HCT116 (cell line): ENCODE data around the gene KIR2DL1. TPM values are rescaled to one million over a fixed set of nuclear protein-coding genes. Genes with fewer than 3 reads are reported as not detected.

Experiments used
- ATAC-seq: fragments of 200-7000 bp; cut with Tn5 transposase; 2 replicates; pipeline ENCODE4 v1.9.1; 2020; ENCODE audit warnings: mild to moderate bottlenecking, moderate library complexity
- BruUV-seq: library from RNA; stranded (reverse); fragments of 400-500 nt; replicated peaks from 2 replicates; lab custom pipeline; 2021; lab: Mats Ljungman, UMichigan
- CTCF ChIA-PET: fragments of 300-600 bp; sonication (Branson Sonifier 250); formaldehyde crosslinking; loops from one replicate; lab custom pipeline; 2021; ENCODE audit warnings: antibody characterized with exemption; lab: Charles Lee
- POLR2A ChIA-PET: fragments of 300-600, 350-600 bp; sonication (Branson Sonifier 250); formaldehyde crosslinking; loops from one replicate; lab custom pipeline; 2021; ENCODE audit warnings: antibody characterized with exemption; lab: Charles Lee
- RAD21 ChIA-PET, 2 experiments: fragments of 300-600 bp; sonication (Branson Sonifier 250); formaldehyde crosslinking; loops; one replicate each; lab custom pipeline; 2023; ENCODE audit warnings: low total read pairs in 2 of 2; ENCODE audit not compliant: uncharacterized antibody in 2 of 2, unreplicated experiment in 2 of 2, low non-redundant PET in 1 of 2; lab: Charles Lee
- DNase-seq: peaks from one replicate; pipeline ENCODE4 v3.0.0-alpha.2; 2010; ENCODE audit warnings: low read depth, low spot score
- H2AFZ ChIP-seq: fragments of 200-600 bp; shearing (Covaris generic), sonication (generic); 2 replicates; pipeline ENCODE4 v1.6.1; 2017; ENCODE audit warnings: low read depth, mixed run types, mixed read lengths, antibody characterized with exemption, low read length; ENCODE audit not compliant: poor library complexity, severe bottlenecking
- H3K27ac ChIP-seq: 2 replicates; pipeline ENCODE4 v1.5.1; 2012; ENCODE audit warnings: low read depth, low read length
- H3K27me3 ChIP-seq: fragments of 200-600 bp; sonication (generic); 2 replicates; pipeline ENCODE4 v1.6.1; 2016; ENCODE audit warnings: mixed run types, low read length, mixed read lengths; ENCODE audit not compliant: insufficient read depth
- H3K36me3 ChIP-seq, 2 experiments: fragments of 200-500 bp in 1 of 2; fragments of 200-600 bp in 1 of 2; sonication (Bioruptor generic) in 1 of 2; sonication (generic) in 1 of 2; 2 replicates each; pipeline versions ENCODE4 v1.5.1 to v1.6.1; 2014 to 2016; ENCODE audit warnings: low read length in 2 of 2, inconsistent platforms in 1 of 2, mixed read lengths in 1 of 2, mixed run types in 1 of 2; ENCODE audit not compliant: insufficient read depth in 2 of 2, control insufficient read depth in 1 of 2
- H3K4me1 ChIP-seq, 2 experiments: fragments of 200-600 bp in 1 of 2; sonication (generic) in 1 of 2; 2 replicates each; pipeline versions ENCODE4 v1.5.1 to v1.6.1; 2012 to 2017; ENCODE audit warnings: low read length in 2 of 2, inconsistent platforms in 1 of 2, mild to moderate bottlenecking in 1 of 2, mixed read lengths in 1 of 2, mixed run types in 1 of 2, moderate library complexity in 1 of 2; ENCODE audit not compliant: insufficient read depth in 2 of 2, control insufficient read depth in 1 of 2
- H3K4me2 ChIP-seq: fragments of 200-600 bp; sonication (generic); 2 replicates; pipeline ENCODE4 v1.6.1; 2017; ENCODE audit warnings: mixed run types, low read length, mixed read lengths
- H3K4me3 ChIP-seq, 2 experiments: fragments of 200-600 bp in 1 of 2; sonication (generic) in 1 of 2; replicated peaks in 1 of 2; 2 replicates each; pipeline ENCODE4 v1.5.1; 2011 to 2016; ENCODE audit warnings: low read length in 2 of 2, control low read depth in 1 of 2, low read depth in 1 of 2, mild to moderate bottlenecking in 1 of 2, mixed read lengths in 1 of 2, mixed run types in 1 of 2
- H3K79me2 ChIP-seq: fragments of 200-600 bp; sonication (generic); 2 replicates; pipeline ENCODE4 v1.6.1; 2017; ENCODE audit warnings: mild to moderate bottlenecking, mixed run types, low read length, moderate library complexity, mixed read lengths; ENCODE audit not compliant: insufficient read depth
- H3K9ac ChIP-seq: fragments of 200-600 bp; sonication (generic); 2 replicates; pipeline ENCODE4 v1.6.1; 2016; ENCODE audit warnings: low read length, mixed read lengths
- H3K9me2 ChIP-seq: fragments of 200-600 bp; sonication (generic), shearing (Covaris generic); 2 replicates; pipeline ENCODE4 v1.6.1; 2017; ENCODE audit warnings: mixed run types, mild to moderate bottlenecking, moderate library complexity; ENCODE audit not compliant: insufficient read depth
- H3K9me3 ChIP-seq, 2 experiments: fragments of 200-500 bp in 1 of 2; fragments of 200-600 bp in 1 of 2; sonication (Bioruptor generic) in 1 of 2; sonication (generic) in 1 of 2; 2 replicates each; pipeline ENCODE4 v1.6.1; 2014 to 2017; ENCODE audit warnings: low read length in 2 of 2, mixed read lengths in 2 of 2, inconsistent platforms in 1 of 2, low read depth in 1 of 2, mild to moderate bottlenecking in 1 of 2, mixed run types in 1 of 2, moderate library complexity in 1 of 2; ENCODE audit not compliant: control insufficient read depth in 1 of 2, insufficient read depth in 1 of 2
- H4K20me1 ChIP-seq: fragments of 200-600 bp; sonication (generic), shearing (Covaris generic); 2 replicates; pipeline ENCODE4 v1.6.1; 2017; ENCODE audit warnings: mixed run types, mild to moderate bottlenecking, moderate library complexity; ENCODE audit not compliant: insufficient read depth
- CBX3 ChIP-seq: IDR thresholded peaks from 2 replicates; pipeline ENCODE4 v1.6.1; 2012; ENCODE audit warnings: low read depth
- CEBPB ChIP-seq: IDR thresholded peaks from 2 replicates; pipeline ENCODE4 v1.6.1; 2012; ENCODE audit warnings: low read depth
- EGR1 ChIP-seq: IDR thresholded peaks from 2 replicates; pipeline ENCODE4 v1.6.1; 2012; ENCODE audit warnings: low read depth
- EZH2phosphoT487 ChIP-seq: fragments of 200-600 bp; IDR thresholded peaks from 2 replicates; pipeline ENCODE4 v1.6.1; 2018; ENCODE audit warnings: antibody characterized with exemption, borderline replicate concordance
- FOSL1 ChIP-seq: IDR thresholded peaks from 2 replicates; pipeline ENCODE4 v1.6.1; 2012; ENCODE audit warnings: low read depth
- JUND ChIP-seq: IDR thresholded peaks from 2 replicates; pipeline ENCODE4 v1.6.1; 2012
- MAX ChIP-seq: IDR thresholded peaks from 2 replicates; pipeline ENCODE4 v1.6.1; 2012
- POLR2A ChIP-seq: IDR thresholded peaks from 2 replicates; pipeline ENCODE4 v1.7.0; 2011; ENCODE audit warnings: borderline replicate concordance; ENCODE audit not compliant: insufficient read depth, insufficient read length; ENCODE audit errors: extremely low read depth
- POLR2AphosphoS5 ChIP-seq: IDR thresholded peaks from 2 replicates; pipeline ENCODE4 v1.6.1; 2011; ENCODE audit warnings: mild to moderate bottlenecking, low read depth, low read length, moderate library complexity
- RAD21 ChIP-seq: IDR thresholded peaks from 2 replicates; pipeline ENCODE4 v1.6.1; 2012; ENCODE audit warnings: low read depth, mild to moderate bottlenecking
- SIN3A ChIP-seq: IDR thresholded peaks from 2 replicates; pipeline ENCODE4 v1.6.1; 2012; ENCODE audit warnings: low read depth
- SRF ChIP-seq: IDR thresholded peaks from 2 replicates; pipeline ENCODE4 v1.6.1; 2012; ENCODE audit warnings: low read depth
- TCF7L2 ChIP-seq: IDR thresholded peaks from 2 replicates; pipeline ENCODE4 v1.7.0; 2011; ENCODE audit warnings: borderline replicate concordance, inconsistent platforms; ENCODE audit not compliant: insufficient read depth, insufficient read length; ENCODE audit errors: extremely low read depth
- YY1 ChIP-seq: IDR thresholded peaks from 2 replicates; pipeline ENCODE4 v1.6.1; 2011; ENCODE audit warnings: low read length, low read depth, moderate library complexity, mild to moderate bottlenecking; ENCODE audit not compliant: insufficient replicate concordance; ENCODE audit errors: extremely low read depth
- ZFX ChIP-seq: fragments of 450-650 bp; IDR thresholded peaks from 2 replicates; pipeline ENCODE4 v1.6.1; 2017
- ZNF274 ChIP-seq: fragments of 200-500 bp; sonication (Bioruptor generic); IDR thresholded peaks from 2 replicates; pipeline ENCODE4 v1.6.1; 2014; ENCODE audit warnings: mild to moderate bottlenecking, low read depth, low read length, inconsistent platforms
- intact Hi-C: fragments of 100-400 bp; cut with micrococcal nuclease; formaldehyde crosslinking; loops from 2 replicates; pipeline ENCODE4 v1.10.0; 2022
- total RNA-seq: library from RNA; stranded (reverse); gene quantifications from one replicate; pipeline ENCODE4 v1.2.1, GENCODE V29; 2021; ENCODE audit not compliant: unreplicated experiment
- TF ChIP-seq, protein P1 (sequence below): IDR thresholded peaks from 2 replicates; pipeline ENCODE4 v1.6.1; 2012; ENCODE audit warnings: low read depth
- TF ChIP-seq, protein P2 (sequence below): IDR thresholded peaks from 2 replicates; pipeline ENCODE4 v1.6.1; 2012

KIR2DL1 gene
- total RNA-seq, 1 experiment from 2014 or later: not detected

- no peaks in the 10 kb centered on the region for H3K4me1 ChIP-seq
- H2AFZ ChIP-seq: no peak overlapping the region
- H3K9me3 ChIP-seq: peaks cover 0 to 3% of the 10 kb centered on the region in 2 experiments; a peak in 1 of 4 replicates
- no peak overlapping the region for H3K4me2 ChIP-seq
- no peak for DNase-seq
- POLR2A ChIA-PET: no interaction called here
- TF ChIP-seq FOSL1: no peak
- TF ChIP-seq POLR2AphosphoS5: no peak
- no peak for TF ChIP-seq ZFX
- no peak for TF ChIP-seq EGR1
- TF ChIP-seq CEBPB: no peak
- no peak for TF ChIP-seq SIN3A
- TF ChIP-seq, protein P1, sequence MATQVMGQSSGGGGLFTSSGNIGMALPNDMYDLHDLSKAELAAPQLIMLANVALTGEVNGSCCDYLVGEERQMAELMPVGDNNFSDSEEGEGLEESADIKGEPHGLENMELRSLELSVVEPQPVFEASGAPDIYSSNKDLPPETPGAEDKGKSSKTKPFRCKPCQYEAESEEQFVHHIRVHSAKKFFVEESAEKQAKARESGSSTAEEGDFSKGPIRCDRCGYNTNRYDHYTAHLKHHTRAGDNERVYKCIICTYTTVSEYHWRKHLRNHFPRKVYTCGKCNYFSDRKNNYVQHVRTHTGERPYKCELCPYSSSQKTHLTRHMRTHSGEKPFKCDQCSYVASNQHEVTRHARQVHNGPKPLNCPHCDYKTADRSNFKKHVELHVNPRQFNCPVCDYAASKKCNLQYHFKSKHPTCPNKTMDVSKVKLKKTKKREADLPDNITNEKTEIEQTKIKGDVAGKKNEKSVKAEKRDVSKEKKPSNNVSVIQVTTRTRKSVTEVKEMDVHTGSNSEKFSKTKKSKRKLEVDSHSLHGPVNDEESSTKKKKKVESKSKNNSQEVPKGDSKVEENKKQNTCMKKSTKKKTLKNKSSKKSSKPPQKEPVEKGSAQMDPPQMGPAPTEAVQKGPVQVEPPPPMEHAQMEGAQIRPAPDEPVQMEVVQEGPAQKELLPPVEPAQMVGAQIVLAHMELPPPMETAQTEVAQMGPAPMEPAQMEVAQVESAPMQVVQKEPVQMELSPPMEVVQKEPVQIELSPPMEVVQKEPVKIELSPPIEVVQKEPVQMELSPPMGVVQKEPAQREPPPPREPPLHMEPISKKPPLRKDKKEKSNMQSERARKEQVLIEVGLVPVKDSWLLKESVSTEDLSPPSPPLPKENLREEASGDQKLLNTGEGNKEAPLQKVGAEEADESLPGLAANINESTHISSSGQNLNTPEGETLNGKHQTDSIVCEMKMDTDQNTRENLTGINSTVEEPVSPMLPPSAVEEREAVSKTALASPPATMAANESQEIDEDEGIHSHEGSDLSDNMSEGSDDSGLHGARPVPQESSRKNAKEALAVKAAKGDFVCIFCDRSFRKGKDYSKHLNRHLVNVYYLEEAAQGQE: no peak
- no peak for TF ChIP-seq JUND
- TF ChIP-seq, protein P2, sequence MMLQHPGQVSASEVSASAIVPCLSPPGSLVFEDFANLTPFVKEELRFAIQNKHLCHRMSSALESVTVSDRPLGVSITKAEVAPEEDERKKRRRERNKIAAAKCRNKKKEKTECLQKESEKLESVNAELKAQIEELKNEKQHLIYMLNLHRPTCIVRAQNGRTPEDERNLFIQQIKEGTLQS: no peak
- no peak for TF ChIP-seq MAX
- no peak for TF ChIP-seq YY1
- TF ChIP-seq EZH2phosphoT487: no peak
- TF ChIP-seq ZNF274: no peak
- no peak for TF ChIP-seq RAD21
- no peak for TF ChIP-seq SRF
- no peak for TF ChIP-seq TCF7L2
- no peak for TF ChIP-seq POLR2A
- TF ChIP-seq CBX3: no peak
- H3K36me3 ChIP-seq: no peaks in the 10 kb centered on the region
- no peaks in the 10 kb centered on the region for H4K20me1 ChIP-seq
- no peaks in the 10 kb centered on the region for H3K9me2 ChIP-seq
- ATAC-seq: no peak
- no peaks in the 10 kb centered on the region for H3K79me2 ChIP-seq
- no TSS peak for BruUV-seq
- peaks cover 12% of the 10 kb centered on the region; the same call in 1 of the 2 replicates for H3K27me3 ChIP-seq
- H3K27ac ChIP-seq: no peak overlapping the region
- intact Hi-C loops: no loop called here
- H3K9ac ChIP-seq: no peak overlapping the region
- RAD21 ChIA-PET: no interaction called here
- CTCF ChIA-PET: no interaction called here
- no peak overlapping the region for H3K4me3 ChIP-seq
Measured at GRCh38 chr19:54805665-54806515, 36.3 kb downstream of the KIR2DL1 start.
